LHCN-M2 (cell line): ENCODE results near the gene ATP10A. TPM values are rescaled to one million over a fixed set of nuclear protein-coding genes. Genes with fewer than 3 reads are reported as not detected.

Experiments used
- DNase-seq: peaks from one replicate; pipeline ENCODE4 v3.0.0-alpha.2; 2012; ENCODE audit warnings: low read depth
- polyA plus RNA-seq: library from polyadenylated mRNA; unstranded; fragments of >200 nt; gene quantifications from one replicate; pipeline ENCODE4 v1.2.1, GENCODE V29; 2012; ENCODE audit warnings: missing spikeins
- total RNA-seq: library from RNA; depleted of rRNA; stranded (reverse); fragments of >200 nt; gene quantifications from 2 replicates; pipeline ENCODE4 v1.2.3, GENCODE V29; 2014; rRNA removed

Gene ATP10A
- 0.69 and 0.96 TPM in 2 replicates for total RNA-seq
- polyA plus RNA-seq = 22.3 TPM

- DNase-seq = peak; percentile 54
Observed at GRCh38 chr15:25863111-25863967, at the start of gene ATP10A. Gene ATP10A, minus strand, starts transcription at chr15:25863327. Its CDS starts 231 bp downstream, at chr15:25863096.

- DNase-seq = no peak
Observed at GRCh38 chr15:25912035-25912434, 48.9 kb upstream of the ATP10A start.

- DNase-seq = no peak
Observed at GRCh38 chr15:25910832-25911231, 47.7 kb upstream of the ATP10A start.

GRCh38 chr15:25909806-25910205 lies 46.7 kb upstream of the ATP10A start:
- no peak for DNase-seq

GRCh38 chr15:25909325-25909724 lies 46.2 kb upstream of the ATP10A start:
- no peak for DNase-seq

GRCh38 chr15:25905140-25905539 lies 42.0 kb upstream of the ATP10A start:
- DNase-seq = peak; percentile 51

- DNase-seq = no peak
Observed at GRCh38 chr15:25903024-25903581, 40.0 kb upstream of the ATP10A start.

GRCh38 chr15:25901811-25902605 lies 38.9 kb upstream of the ATP10A start:
- no peak for DNase-seq

GRCh38 chr15:25900901-25901300 lies 37.8 kb upstream of the ATP10A start:
- peak; percentile 14 for DNase-seq

GRCh38 chr15:25900431-25900830 lies 37.3 kb upstream of the ATP10A start:
- no peak for DNase-seq

GRCh38 chr15:25899870-25900269 lies 36.7 kb upstream of the ATP10A start:
- no peak for DNase-seq

- no peak for DNase-seq
Observed at GRCh38 chr15:25897658-25898057, 34.5 kb upstream of the ATP10A start.

GRCh38 chr15:25894371-25894902 lies 31.3 kb upstream of the ATP10A start:
- DNase-seq = peak; percentile 21

GRCh38 chr15:25893596-25893995 lies 30.5 kb upstream of the ATP10A start:
- DNase-seq = no peak

- no peak for DNase-seq
Observed at GRCh38 chr15:25892126-25892525, 29.0 kb upstream of the ATP10A start.

GRCh38 chr15:25891081-25891480 lies 28.0 kb upstream of the ATP10A start:
- no peak for DNase-seq

- no peak for DNase-seq
Observed at GRCh38 chr15:25890529-25890928, 27.4 kb upstream of the ATP10A start.

- no peak for DNase-seq
Observed at GRCh38 chr15:25887870-25888269, 24.7 kb upstream of the ATP10A start.

- DNase-seq = no peak
Observed at GRCh38 chr15:25886498-25887140, 23.5 kb upstream of the ATP10A start.

GRCh38 chr15:25884370-25884769 lies 21.2 kb upstream of the ATP10A start:
- no peak for DNase-seq

GRCh38 chr15:25883463-25884259 lies 20.5 kb upstream of the ATP10A start:
- DNase-seq = peak; percentile 65
